ENCODE data around the gene LHX4.

The LHX4 gene

GRCh38 chr1:180327089-180327488 lies 97.0 kb downstream of the LHX4 start:
- Histone ChIP-seq H3K27me3 (ENCODE audit: insufficient read depth, low read length) (no peaks in the 10 kb centered on the region), H4K20me1 (ENCODE audit: insufficient read depth, low read length) (no peaks in the 10 kb centered on the region), H3F3A (ENCODE audit: insufficient read depth, low read length) (no peaks in the 10 kb centered on the region), H3K9ac (ENCODE audit: low read length) (no peak overlapping the region), H3K9me2 (ENCODE audit: low read depth, low read length) (no peaks in the 10 kb centered on the region), H3K27ac (ENCODE audit: low read depth, low read length, poor library complexity, severe bottlenecking) (no peak overlapping the region), H3K9me3 (ENCODE audit: low read length) (peaks cover 2% of the 10 kb centered on the region; the same call in 1 of the 2 replicates), H3K4me2 (ENCODE audit: low read length) (no peak overlapping the region), H3K4me1 (ENCODE audit: insufficient read depth, low read length, severe bottlenecking) (no peaks in the 10 kb centered on the region), H3K4me3 (ENCODE audit: low read depth, low read length, poor library complexity, severe bottlenecking) (no peak overlapping the region), H3K79me2 (ENCODE audit: insufficient read depth, low read length) (no peaks in the 10 kb centered on the region), H3K36me3 (ENCODE audit: insufficient read depth, low read length) (no peaks in the 10 kb centered on the region), H2AFZ (ENCODE audit: low read length) (no peak overlapping the region)
- TF ChIP-seq EZH2 (IDR thresholded peaks at IDR 0.05; ENCODE audit: borderline replicate concordance, low read length), result no peak
- TF ChIP-seq, protein P1, sequence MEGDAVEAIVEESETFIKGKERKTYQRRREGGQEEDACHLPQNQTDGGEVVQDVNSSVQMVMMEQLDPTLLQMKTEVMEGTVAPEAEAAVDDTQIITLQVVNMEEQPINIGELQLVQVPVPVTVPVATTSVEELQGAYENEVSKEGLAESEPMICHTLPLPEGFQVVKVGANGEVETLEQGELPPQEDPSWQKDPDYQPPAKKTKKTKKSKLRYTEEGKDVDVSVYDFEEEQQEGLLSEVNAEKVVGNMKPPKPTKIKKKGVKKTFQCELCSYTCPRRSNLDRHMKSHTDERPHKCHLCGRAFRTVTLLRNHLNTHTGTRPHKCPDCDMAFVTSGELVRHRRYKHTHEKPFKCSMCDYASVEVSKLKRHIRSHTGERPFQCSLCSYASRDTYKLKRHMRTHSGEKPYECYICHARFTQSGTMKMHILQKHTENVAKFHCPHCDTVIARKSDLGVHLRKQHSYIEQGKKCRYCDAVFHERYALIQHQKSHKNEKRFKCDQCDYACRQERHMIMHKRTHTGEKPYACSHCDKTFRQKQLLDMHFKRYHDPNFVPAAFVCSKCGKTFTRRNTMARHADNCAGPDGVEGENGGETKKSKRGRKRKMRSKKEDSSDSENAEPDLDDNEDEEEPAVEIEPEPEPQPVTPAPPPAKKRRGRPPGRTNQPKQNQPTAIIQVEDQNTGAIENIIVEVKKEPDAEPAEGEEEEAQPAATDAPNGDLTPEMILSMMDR (IDR thresholded peaks at IDR 0.05; ENCODE audit: low read length), result no peak
